ENCODE results near the gene CORO7. TPM values are rescaled to one million over a fixed set of nuclear protein-coding genes. Genes with fewer than 3 reads are reported as not detected.

The CORO7 gene
- total and polyA plus RNA-seq, 9 of the 15 experiments (the other 6 are each of a cell fraction or from before 2014, with no cell fraction given): 0.45 to 77.2 (median 18.7) TPM

GRCh38 chr16:4415538-4416199 is 727 bp downstream of the CORO7 start (continued):
- TF ChIP-seq, protein P1, sequence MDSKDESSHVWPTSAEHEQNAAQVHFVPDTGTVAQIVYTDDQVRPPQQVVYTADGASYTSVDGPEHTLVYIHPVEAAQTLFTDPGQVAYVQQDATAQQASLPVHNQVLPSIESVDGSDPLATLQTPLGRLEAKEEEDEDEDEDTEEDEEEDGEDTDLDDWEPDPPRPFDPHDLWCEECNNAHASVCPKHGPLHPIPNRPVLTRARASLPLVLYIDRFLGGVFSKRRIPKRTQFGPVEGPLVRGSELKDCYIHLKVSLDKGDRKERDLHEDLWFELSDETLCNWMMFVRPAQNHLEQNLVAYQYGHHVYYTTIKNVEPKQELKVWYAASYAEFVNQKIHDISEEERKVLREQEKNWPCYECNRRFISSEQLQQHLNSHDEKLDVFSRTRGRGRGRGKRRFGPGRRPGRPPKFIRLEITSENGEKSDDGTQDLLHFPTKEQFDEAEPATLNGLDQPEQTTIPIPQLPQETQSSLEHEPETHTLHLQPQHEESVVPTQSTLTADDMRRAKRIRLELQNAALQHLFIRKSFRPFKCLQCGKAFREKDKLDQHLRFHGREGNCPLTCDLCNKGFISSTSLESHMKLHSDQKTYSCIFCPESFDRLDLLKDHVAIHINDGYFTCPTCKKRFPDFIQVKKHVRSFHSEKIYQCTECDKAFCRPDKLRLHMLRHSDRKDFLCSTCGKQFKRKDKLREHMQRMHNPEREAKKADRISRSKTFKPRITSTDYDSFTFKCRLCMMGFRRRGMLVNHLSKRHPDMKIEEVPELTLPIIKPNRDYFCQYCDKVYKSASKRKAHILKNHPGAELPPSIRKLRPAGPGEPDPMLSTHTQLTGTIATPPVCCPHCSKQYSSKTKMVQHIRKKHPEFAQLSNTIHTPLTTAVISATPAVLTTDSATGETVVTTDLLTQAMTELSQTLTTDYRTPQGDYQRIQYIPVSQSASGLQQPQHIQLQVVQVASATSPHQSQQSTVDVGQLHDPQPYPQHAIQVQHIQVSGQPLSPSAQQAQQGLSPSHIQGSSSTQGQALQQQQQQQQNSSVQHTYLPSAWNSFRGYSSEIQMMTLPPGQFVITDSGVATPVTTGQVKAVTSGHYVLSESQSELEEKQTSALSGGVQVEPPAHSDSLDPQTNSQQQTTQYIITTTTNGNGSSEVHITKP (IDR thresholded peaks at IDR 0.05; ENCODE audit: partially characterized antibody): peak; percentile 65
- TF ChIP-seq HDGF (IDR thresholded peaks at IDR 0.05): 0 out of 2 replicates have a peak, but pooled peaks have one; percentile 7
- TF ChIP-seq TEAD2 (tag; IDR thresholded peaks at IDR 0.05): no peak
- no peak for TF ChIP-seq THAP12 (CRISPR knock-in tag; IDR thresholded peaks at IDR 0.05)
- no peak for TF ChIP-seq ZNF232 (CRISPR knock-in tag; IDR thresholded peaks at IDR 0.05)
- TF ChIP-seq MGA (IDR thresholded peaks at IDR 0.05): no peak
- no peak for TF ChIP-seq ELF4 (CRISPR knock-in tag; IDR thresholded peaks at IDR 0.05)
- no peak for TF ChIP-seq CGGBP1 (CRISPR knock-in tag; IDR thresholded peaks at IDR 0.05)

Data from K562 (cell line).